ENCODE results near the gene DUSP16.

GRCh38 chr12:12543959-12544358 lies 18.7 kb downstream of the DUSP16 start:
- no peak for TF ChIP-seq TAF1 (IDR thresholded peaks at IDR 0.05; ENCODE audit: borderline replicate concordance, low read depth, low read length)
- TF ChIP-seq POLR2A (IDR thresholded peaks at IDR 0.05; ENCODE audit: low read depth, low read length) = no peak
- no peak for TF ChIP-seq POLR2AphosphoS5 (IDR thresholded peaks at IDR 0.05; ENCODE audit: low read depth, low read length)

All from GM12892 (cell line).